ENCODE data around the gene PSMB7. TPM values are rescaled to one million over a fixed set of nuclear protein-coding genes. Genes with fewer than 3 reads are reported as not detected.

Gene PSMB7
- total and polyA plus RNA-seq, 2 donors = 110 to 152 TPM

DNA sequence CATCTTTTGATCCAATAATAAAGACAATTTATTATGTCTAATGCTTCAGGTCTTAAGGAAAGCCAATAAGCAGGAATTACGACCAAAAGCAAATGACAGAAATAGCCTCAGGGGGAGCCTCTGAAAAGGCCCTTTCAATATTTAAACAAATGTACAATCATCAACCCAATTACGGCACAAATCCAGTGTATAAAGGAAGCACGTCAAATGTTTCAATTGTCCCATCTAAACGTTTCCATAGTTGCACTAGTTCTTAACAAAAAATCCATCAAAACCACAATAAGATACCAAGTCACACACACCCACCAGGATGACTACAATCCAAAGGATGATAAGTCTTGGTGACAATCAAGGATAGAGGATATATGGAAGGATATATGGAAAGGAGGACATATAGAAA, 41.9 kb downstream of the PSMB7 start:
- 87% methylated on average over 4 of the region's 4 CpGs for whole genome bisulfite sequencing
- Histone ChIP-seq H3K36me3 (ENCODE audit: insufficient read depth) (no peaks in the 10 kb centered on the region), H3K4me1 (ENCODE audit: insufficient read depth) (no peaks in the 10 kb centered on the region), H3K27ac (ENCODE audit: low read depth) (no peak overlapping the region), H3K4me3 (ENCODE audit: low read depth, low read length) (no peak overlapping the region)
- no peak for DNase-seq (ENCODE audit: extremely low spot score)

- Histone ChIP-seq H3K4me3 (ENCODE audit: low read depth, low read length) (no peak overlapping the region), H3K4me1 (ENCODE audit: insufficient read depth) (no peaks in the 10 kb centered on the region), H3K36me3 (ENCODE audit: insufficient read depth) (no peaks in the 10 kb centered on the region), H3K27ac (ENCODE audit: low read depth) (no peak overlapping the region)
- DNase-seq (ENCODE audit: extremely low spot score) = no peak
Observed at GRCh38 chr9:124372038-124372437, 43.2 kb downstream of the PSMB7 start.

- DNase-seq (ENCODE audit: extremely low spot score) = no peak
- WGBS = 88% methylated on average over 9 of the region's 9 CpGs
- Histone ChIP-seq H3K4me1 (ENCODE audit: insufficient read depth) (no peaks in the 10 kb centered on the region), H3K36me3 (ENCODE audit: insufficient read depth) (no peaks in the 10 kb centered on the region), H3K4me3 (ENCODE audit: low read depth, low read length) (no peak overlapping the region), H3K27ac (ENCODE audit: low read depth) (no peak overlapping the region)
Observed at GRCh38 chr9:124370896-124371582, 44.2 kb downstream of the PSMB7 start.

DNA sequence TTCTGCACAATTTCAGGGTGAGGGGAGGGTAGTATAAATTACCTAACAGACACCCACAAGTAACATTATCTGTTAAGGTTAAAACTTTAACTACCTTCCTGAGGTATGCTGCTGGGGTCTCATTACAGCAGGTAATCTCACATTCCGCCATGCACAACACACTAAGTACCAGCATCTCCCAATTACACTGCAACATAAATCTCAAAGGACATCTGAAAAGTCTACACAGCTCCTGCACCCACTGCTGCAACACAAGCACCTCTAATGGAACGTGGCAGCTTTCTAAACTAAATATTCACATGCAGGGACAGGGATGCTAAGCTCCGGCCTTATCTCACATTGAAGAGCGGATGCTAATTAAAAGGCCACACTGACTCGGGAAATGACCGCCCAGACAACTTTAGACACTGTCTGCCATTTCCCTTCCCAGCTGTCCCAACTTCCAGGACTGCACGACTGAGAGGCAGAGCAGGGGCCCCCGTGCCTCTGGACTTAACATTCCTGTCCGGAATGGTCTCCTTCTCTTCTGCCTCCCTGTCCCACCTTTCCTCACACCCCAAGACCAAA, 45.9 kb downstream of the PSMB7 start:
- Histone ChIP-seq H3K27ac (ENCODE audit: low read depth) (no peak overlapping the region), H3K36me3 (ENCODE audit: insufficient read depth) (no peaks in the 10 kb centered on the region), H3K4me1 (ENCODE audit: insufficient read depth) (no peaks in the 10 kb centered on the region), H3K4me3 (ENCODE audit: low read depth, low read length) (no peak overlapping the region)
- WGBS = 80% methylated on average over 9 of the region's 9 CpGs
- DNase-seq (ENCODE audit: extremely low spot score) = no peak

GRCh38 chr9:124368692-124369091, 46.5 kb downstream of the PSMB7 start:
- WGBS = 78% methylated on average over 3 of the region's 3 CpGs
- Histone ChIP-seq H3K4me1 (ENCODE audit: insufficient read depth) (no peaks in the 10 kb centered on the region), H3K4me3 (ENCODE audit: low read depth, low read length) (no peak overlapping the region), H3K27ac (ENCODE audit: low read depth) (no peak overlapping the region), H3K36me3 (ENCODE audit: insufficient read depth) (no peaks in the 10 kb centered on the region)
- no peak for DNase-seq (ENCODE audit: extremely low spot score)

DNA sequence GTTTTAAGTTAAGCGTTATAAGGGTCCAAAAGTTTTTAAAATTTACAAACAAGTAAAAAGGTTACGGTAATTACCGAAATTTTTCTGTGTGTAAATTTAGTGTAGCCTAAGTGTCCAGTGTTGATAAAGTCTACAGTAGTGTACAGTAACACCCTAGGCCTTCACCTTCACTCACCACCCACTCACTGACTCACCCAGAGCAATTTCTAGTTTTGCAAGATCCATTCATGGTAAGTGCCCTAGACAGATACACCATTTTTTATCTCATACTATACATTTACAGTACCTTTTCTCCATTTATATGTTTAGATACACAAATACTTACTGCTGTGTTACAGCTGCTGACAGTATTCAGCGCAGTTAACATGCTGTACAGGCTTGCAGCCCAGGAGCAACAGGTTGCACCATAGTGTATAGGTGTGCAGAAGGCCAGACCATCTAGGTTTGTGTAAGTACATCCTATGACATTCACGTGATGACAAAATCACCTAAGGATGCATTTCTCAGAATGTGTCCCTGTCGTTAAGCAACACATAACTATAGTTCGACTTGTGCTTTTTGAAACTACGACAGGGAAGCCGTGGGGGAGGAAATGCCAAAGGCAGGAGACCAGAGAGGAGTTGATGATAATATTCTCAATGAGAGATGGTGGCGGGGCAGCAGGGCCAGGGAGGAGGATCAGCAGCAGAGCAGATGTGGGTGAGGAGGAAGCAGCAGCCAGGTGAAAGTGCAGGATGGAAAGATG, 48.6 kb downstream of the PSMB7 start:
- no peak for DNase-seq (ENCODE audit: extremely low spot score)
- no peaks in the 10 kb centered on the region for H3K36me3 ChIP-seq (ENCODE audit: insufficient read depth)
- WGBS = 91% methylated on average over 10 of the region's 10 CpGs

GRCh38 chr9:124365036-124365435, 50.2 kb downstream of the PSMB7 start:
- DNase-seq (ENCODE audit: extremely low spot score) = no peak
- Histone ChIP-seq H3K36me3 (ENCODE audit: insufficient read depth) (no peaks in the 10 kb centered on the region), H3K4me3 (ENCODE audit: low read depth, low read length) (no peak overlapping the region), H3K27ac (ENCODE audit: low read depth) (no peak overlapping the region), H3K4me1 (ENCODE audit: insufficient read depth) (no peaks in the 10 kb centered on the region)
- 89% methylated on average over 8 of the region's 8 CpGs for WGBS

More for the DNA sequence above, 48.6 kb downstream of the PSMB7 start:
- Histone ChIP-seq H3K27ac (ENCODE audit: low read depth) (no peak overlapping the region), H3K4me1 (ENCODE audit: insufficient read depth) (no peaks in the 10 kb centered on the region), H3K4me3 (ENCODE audit: low read depth, low read length) (no peak overlapping the region)

- Histone ChIP-seq H3K4me1 (ENCODE audit: insufficient read depth) (no peaks in the 10 kb centered on the region), H3K27ac (ENCODE audit: low read depth) (no peak overlapping the region), H3K36me3 (ENCODE audit: insufficient read depth) (no peaks in the 10 kb centered on the region), H3K4me3 (ENCODE audit: low read depth, low read length) (no peak overlapping the region)
- no peak for DNase-seq (ENCODE audit: extremely low spot score)
- WGBS = 95% methylated on average over 4 of the region's 4 CpGs
Observed at GRCh38 chr9:124364141-124364540, 51.1 kb downstream of the PSMB7 start.

DNA sequence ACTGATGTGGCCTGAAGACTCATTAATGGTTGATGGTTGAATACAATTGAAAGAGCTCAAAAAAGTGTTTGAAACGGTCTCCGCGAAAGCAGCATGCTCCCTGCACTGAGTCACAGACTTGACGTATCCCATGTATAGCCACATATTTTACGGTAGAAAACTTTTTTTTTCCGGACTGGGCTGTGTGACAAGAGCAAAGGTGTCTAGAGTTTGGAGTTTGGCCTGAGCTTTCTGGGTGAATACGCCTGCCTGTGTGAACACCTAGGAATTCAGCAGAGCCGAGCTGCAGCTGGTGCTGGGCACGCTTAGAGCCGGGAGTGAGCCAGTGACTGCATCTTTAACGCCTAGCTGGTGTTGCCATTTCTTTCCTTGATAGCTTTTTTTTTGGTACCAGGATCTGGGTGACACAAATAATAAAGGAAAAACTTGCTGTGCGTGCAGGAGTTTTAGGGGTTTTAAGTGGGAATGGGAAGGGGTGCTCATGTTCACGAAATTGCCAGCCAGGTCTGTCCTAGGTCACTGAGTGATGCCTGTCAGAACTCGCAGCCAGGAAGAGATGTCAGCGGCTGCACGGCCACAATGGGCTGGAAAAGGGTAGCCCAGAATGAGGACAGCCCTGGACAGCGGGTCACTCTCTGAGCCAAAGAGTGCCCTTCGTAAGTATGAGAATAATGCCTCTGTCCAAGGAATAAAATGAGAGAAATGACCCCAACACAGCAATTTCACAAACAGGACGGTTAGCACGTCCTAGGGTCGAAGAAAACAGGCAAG, 51.7 kb downstream of the PSMB7 start:
- Histone ChIP-seq H3K4me1 (ENCODE audit: insufficient read depth) (no peaks in the 10 kb centered on the region), H3K4me3 (ENCODE audit: low read depth, low read length) (no peak overlapping the region), H3K36me3 (ENCODE audit: insufficient read depth) (no peaks in the 10 kb centered on the region), H3K27ac (ENCODE audit: low read depth) (no peak overlapping the region)
- DNase-seq (ENCODE audit: extremely low spot score) = no peak
- WGBS = 94% methylated on average over 21 of the region's 21 CpGs

- Histone ChIP-seq H3K4me1 (ENCODE audit: insufficient read depth) (no peaks in the 10 kb centered on the region), H3K36me3 (ENCODE audit: insufficient read depth) (no peaks in the 10 kb centered on the region), H3K27ac (ENCODE audit: low read depth) (no peak overlapping the region), H3K4me3 (ENCODE audit: low read depth, low read length) (no peak overlapping the region)
- 83% methylated on average over 8 of the region's 8 CpGs for WGBS
- DNase-seq (ENCODE audit: extremely low spot score) = no peak
Observed at GRCh38 chr9:124361128-124361527, 54.1 kb downstream of the PSMB7 start.

DNA sequence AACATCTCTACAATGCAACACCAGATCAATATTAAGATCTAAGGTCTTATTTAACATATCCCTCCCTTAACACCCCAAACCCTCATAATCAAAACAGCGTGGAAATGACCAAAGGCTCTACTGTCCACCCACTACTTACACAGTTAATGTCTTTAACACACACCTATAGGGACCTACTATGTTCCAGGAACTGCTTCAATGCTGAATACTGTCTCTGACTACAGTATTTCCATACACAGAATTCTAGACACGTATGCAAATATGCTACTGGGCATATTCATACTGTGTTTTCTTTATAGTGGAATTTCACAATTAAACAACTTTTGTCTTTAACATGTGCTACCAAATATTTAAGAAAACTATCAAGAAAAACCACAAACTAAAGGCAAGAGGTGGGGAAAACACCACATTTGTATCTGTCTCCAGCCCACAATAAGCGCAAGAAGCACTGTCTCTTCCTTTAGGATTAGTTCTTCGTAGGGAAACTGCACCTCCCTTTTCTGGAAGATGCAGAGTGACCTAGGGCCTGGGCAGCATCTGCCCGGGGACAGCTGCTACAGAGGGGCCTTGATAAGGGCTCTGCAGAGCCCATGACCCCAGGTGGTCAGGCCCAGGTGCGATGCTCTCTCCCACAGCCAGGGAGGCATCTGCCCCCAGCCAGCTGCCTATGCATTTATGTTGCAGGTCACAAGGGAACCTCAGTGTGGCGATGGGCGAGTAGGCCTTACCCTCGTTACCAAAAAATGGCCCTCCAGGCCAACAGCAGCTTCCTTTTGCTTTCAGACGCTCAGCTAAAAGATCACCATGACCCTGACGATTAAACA, 55.2 kb downstream of the PSMB7 start:
- no peak for DNase-seq (ENCODE audit: extremely low spot score)
- no peak overlapping the region for H3K27ac ChIP-seq (ENCODE audit: low read depth)
- WGBS = 86% methylated on average over 11 of the region's 11 CpGs
- H3K4me1 ChIP-seq (ENCODE audit: insufficient read depth) = no peaks in the 10 kb centered on the region
- H3K4me3 ChIP-seq (ENCODE audit: low read depth, low read length) = no peak overlapping the region
- no peaks in the 10 kb centered on the region for H3K36me3 ChIP-seq (ENCODE audit: insufficient read depth)

DNA sequence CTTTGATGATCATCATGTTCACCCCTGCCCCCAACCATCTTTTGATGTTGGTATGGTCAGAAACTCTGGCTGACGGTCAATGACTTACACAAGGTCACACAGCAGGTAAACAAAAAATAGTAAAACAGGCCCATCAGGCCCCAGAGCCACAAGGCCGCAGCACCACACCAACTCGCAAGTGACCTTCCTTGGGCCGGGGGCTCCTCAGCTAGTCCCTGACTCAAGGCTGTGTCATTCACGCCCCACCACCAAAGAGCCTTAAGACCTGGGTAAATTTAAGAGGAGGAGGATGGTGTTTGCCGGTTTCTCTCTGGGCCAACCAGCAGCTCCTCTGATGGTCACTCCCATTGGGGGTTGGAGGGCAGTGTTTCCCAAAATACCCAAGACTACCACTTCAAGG, 55.8 kb downstream of the PSMB7 start:
- DNase-seq (ENCODE audit: extremely low spot score) = no peak
- 97% methylated on average over 6 of the region's 6 CpGs for WGBS
- Histone ChIP-seq H3K4me1 (ENCODE audit: insufficient read depth) (no peaks in the 10 kb centered on the region), H3K36me3 (ENCODE audit: insufficient read depth) (no peaks in the 10 kb centered on the region), H3K4me3 (ENCODE audit: low read depth, low read length) (no peak overlapping the region), H3K27ac (ENCODE audit: low read depth) (no peak overlapping the region)

DNA sequence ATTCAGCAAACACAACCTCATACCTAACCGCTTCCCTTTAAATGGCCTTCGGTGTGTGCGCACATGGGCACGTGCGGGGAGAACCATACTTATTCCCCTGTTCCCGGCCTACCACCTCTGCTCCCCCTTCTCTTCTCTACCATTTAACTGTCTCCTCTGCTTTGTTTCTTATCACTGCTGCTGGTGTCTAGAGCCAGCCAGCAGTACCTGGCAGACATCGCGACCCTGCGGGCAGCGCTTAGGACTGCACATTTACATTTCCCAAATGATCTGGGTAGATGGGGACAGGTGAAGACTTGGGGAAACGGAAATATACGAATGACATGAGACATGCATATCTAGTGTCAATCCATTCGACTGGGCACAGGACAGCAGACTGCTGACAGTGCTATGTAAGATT, 56.6 kb downstream of the PSMB7 start:
- WGBS = 93% methylated on average over 13 of the region's 13 CpGs
- no peak for DNase-seq (ENCODE audit: extremely low spot score)
- Histone ChIP-seq H3K4me3 (ENCODE audit: low read depth, low read length) (no peak overlapping the region), H3K27ac (ENCODE audit: low read depth) (no peak overlapping the region), H3K36me3 (ENCODE audit: insufficient read depth) (no peaks in the 10 kb centered on the region), H3K4me1 (ENCODE audit: insufficient read depth) (no peaks in the 10 kb centered on the region)
